ENCODE measurements around the gene CTDNEP1.

The CTDNEP1 gene

DNA sequence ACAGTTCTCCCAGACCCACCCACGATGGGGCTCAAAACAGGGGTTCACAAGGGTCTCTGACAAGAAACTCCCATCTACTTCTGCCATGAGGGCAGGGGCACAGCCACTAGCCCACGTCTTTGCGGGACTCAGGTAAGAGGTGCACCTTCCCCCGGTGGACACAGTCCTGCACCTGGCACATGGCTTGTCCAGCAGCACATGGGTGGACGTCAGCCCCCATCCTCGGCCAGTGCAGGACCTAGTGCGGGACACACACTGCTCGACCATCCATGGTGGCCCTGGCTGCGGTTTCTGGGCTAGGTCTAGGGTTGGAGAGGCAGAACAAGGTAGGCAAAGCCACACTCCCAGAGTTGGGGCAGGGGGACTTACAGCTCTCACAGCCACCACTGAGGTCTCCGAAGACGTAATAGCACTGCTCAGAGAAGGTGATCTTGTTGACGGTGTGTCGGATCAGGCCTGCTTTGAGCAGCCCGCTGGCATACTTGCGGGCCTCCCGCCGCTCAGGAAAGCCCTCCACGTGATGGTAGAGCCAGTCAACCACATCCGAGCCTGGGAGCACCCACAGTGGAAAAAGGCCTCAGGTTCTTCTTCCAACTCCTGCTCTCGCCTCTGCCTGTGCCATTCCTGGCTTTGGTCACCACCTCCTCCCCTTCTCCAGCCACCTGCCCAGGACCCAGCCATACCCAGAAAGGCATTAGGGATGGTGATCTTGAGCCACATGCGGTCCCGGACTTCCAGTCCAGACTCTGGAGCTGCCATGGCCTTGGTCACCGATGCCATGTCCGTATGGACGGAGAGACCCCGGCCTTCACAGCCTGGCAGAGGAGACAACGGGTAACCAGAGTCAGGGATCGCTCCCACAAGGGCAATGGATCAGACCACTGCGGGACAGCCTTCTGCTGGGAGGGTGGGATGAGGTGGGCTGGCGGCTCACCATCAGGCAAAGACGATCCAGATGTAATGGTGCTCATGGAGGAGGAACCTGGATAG is 24.5 kb downstream of the CTDNEP1 start:
- Histone ChIP-seq H3K9me3 (ENCODE audit: insufficient read depth, low read depth, low read length) (no peaks in the 10 kb centered on the region), H2BK12ac (ENCODE audit: low read length) (no peak overlapping the region), H3K79me2 (ENCODE audit: control insufficient read depth, insufficient read depth, low read length, poor library complexity) (peaks cover 2% of the 10 kb centered on the region), H4K8ac (ENCODE audit: low read depth, low read length) (no peak overlapping the region), H3K79me1 (ENCODE audit: low read length) (no peaks in the 10 kb centered on the region), H4K12ac (ENCODE audit: low read depth, low read length) (no peak overlapping the region), H3K27me3 (ENCODE audit: insufficient read depth, low read length) (no peaks in the 10 kb centered on the region), H2AFZ (ENCODE audit: insufficient read depth, low read length, poor library complexity) (no peak overlapping the region), H2BK5ac (ENCODE audit: low read depth, low read length, poor library complexity) (no peak overlapping the region), H3K18ac (ENCODE audit: low read length) (no peak overlapping the region), H3K4me3 (ENCODE audit: low read depth, low read length) (no peak overlapping the region), H3K4me2 (ENCODE audit: low read length) (no peak overlapping the region), H3K23ac (ENCODE audit: low read length) (no peak overlapping the region), H3K14ac (ENCODE audit: low read length) (no peak overlapping the region), H3K36me3 (ENCODE audit: control insufficient read depth in 1 of 2, insufficient read depth in 2 of 2, low read length in 2 of 2) (peaks cover 82 to 86% of the 10 kb centered on the region in 2 experiments), H3K9ac (ENCODE audit: low read length) (no peak overlapping the region), H2AK5ac (ENCODE audit: low read length) (no peak overlapping the region), H2BK120ac (ENCODE audit: insufficient read depth, low read length, poor library complexity) (no peak overlapping the region), H4K91ac (ENCODE audit: low read depth, low read length) (no peak overlapping the region), H3K4ac (ENCODE audit: low read depth, low read length) (no peak overlapping the region), H3K4me1 (ENCODE audit: control insufficient read depth in 1 of 2, insufficient read depth in 2 of 2, low read length in 2 of 2) (peaks cover 12 to 18% of the 10 kb centered on the region in 2 experiments), H3K27ac (ENCODE audit: low read depth, low read length) (no peak overlapping the region)
- DNase-seq = no peak
- WGBS (ENCODE audit: extremely low coverage, insufficient coverage, insufficient read length) = no CpG with 5 or more reads among the region's 31 CpGs

DNA sequence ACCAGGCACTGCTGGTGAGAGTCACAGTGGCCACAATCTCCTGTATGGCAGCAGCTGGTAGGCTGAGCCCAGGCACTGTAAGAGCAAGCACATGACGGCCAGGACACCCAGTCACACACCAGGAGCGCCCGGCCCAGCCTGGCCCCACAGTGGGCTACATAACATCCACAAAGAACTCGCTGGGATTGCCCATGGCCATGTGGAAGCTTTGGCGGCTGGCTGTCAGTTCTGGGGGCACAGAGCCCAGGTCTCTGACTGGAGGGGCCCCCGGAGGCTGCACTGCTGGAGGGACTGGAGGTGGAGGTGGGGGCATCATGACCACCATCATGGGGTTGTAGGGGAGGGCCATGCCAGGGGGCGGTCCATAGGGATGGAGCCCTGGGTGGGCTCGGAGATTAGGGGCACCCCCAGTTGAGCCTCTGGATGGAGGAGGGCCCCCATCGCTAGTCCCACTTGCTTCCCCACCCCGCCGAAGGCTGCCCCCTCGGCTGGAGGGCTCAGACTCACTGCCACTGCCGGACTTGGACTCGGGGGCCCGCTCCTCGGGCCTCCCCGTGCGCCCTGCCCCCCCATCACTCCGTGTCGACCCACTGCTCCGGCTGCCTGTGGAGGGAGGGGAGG is 25.7 kb downstream of the CTDNEP1 start:
- Histone ChIP-seq H3K79me1 (ENCODE audit: low read length) (peaks cover 2% of the 10 kb centered on the region), H2BK12ac (ENCODE audit: low read length) (no peak overlapping the region), H3K4me2 (ENCODE audit: low read length) (no peak overlapping the region), H3K9ac (ENCODE audit: low read length) (no peak overlapping the region), H3K27ac (ENCODE audit: low read depth, low read length) (no peak overlapping the region), H3K18ac (ENCODE audit: low read length) (no peak overlapping the region), H3K4me3 (ENCODE audit: low read depth, low read length) (no peak overlapping the region), H2AK5ac (ENCODE audit: low read length) (no peak overlapping the region), H3K36me3 (ENCODE audit: control insufficient read depth in 1 of 2, insufficient read depth in 2 of 2, low read length in 2 of 2) (peaks cover 94 to 97% of the 10 kb centered on the region in 2 experiments), H4K12ac (ENCODE audit: low read depth, low read length) (no peak overlapping the region), H2BK5ac (ENCODE audit: low read depth, low read length, poor library complexity) (no peak overlapping the region), H3K4me1 (ENCODE audit: control insufficient read depth in 1 of 2, insufficient read depth in 2 of 2, low read length in 2 of 2) (peaks cover 22 to 24% of the 10 kb centered on the region in 2 experiments), H3K4ac (ENCODE audit: low read depth, low read length) (no peak overlapping the region), H3K23ac (ENCODE audit: low read length) (no peak overlapping the region), H3K27me3 (ENCODE audit: insufficient read depth, low read length) (no peaks in the 10 kb centered on the region), H2AFZ (ENCODE audit: insufficient read depth, low read length, poor library complexity) (no peak overlapping the region), H3K9me3 (ENCODE audit: insufficient read depth, low read depth, low read length) (no peaks in the 10 kb centered on the region), H2BK120ac (ENCODE audit: insufficient read depth, low read length, poor library complexity) (no peak overlapping the region), H3K14ac (ENCODE audit: low read length) (no peak overlapping the region), H3K79me2 (ENCODE audit: control insufficient read depth, insufficient read depth, low read length, poor library complexity) (peaks cover 1% of the 10 kb centered on the region), H4K91ac (ENCODE audit: low read depth, low read length) (no peak overlapping the region), H4K8ac (ENCODE audit: low read depth, low read length) (no peak overlapping the region)
- no CpG with 5 or more reads among the region's 21 CpGs for WGBS (ENCODE audit: extremely low coverage, insufficient coverage, insufficient read length)
- DNase-seq = no peak

DNA sequence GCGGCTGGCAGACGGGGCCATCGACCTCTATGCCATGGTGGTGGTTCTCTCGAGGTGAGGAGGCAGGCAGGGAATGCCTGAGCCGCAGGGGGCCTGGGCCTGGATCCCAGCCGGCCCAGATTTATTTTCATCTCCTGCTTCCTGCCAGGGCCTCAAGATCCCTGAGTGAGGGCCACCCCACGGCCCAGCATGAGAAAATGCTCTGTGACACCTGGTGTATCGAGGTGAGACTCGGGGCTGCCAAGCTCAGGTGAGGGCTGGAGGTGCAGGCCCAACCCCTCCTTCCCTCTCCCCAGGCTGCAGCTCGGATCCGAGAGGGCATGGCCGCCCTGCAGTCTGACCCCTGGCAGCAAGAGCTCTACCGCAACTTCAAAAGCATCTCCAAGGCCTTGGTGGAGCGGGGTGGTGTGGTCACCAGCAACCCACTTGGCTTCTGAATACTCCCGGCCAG is 26.8 kb downstream of the CTDNEP1 start:
- DNase-seq = no peak
- H2BK5ac ChIP-seq (ENCODE audit: low read depth, low read length, poor library complexity) = no peak overlapping the region
- H3K9ac ChIP-seq (ENCODE audit: low read length) = no peak overlapping the region
- H4K12ac ChIP-seq (ENCODE audit: low read depth, low read length) = no peak overlapping the region
- H3K36me3 ChIP-seq (ENCODE audit: control insufficient read depth in 1 of 2, insufficient read depth in 2 of 2, low read length in 2 of 2) = peaks cover 87% of the 10 kb centered on the region in 2 experiments
- no peak overlapping the region for H4K91ac ChIP-seq (ENCODE audit: low read depth, low read length)
- H3K14ac ChIP-seq (ENCODE audit: low read length) = no peak overlapping the region
- H3K9me3 ChIP-seq (ENCODE audit: insufficient read depth, low read depth, low read length) = no peaks in the 10 kb centered on the region
- peaks cover 10% of the 10 kb centered on the region for H3K79me2 ChIP-seq (ENCODE audit: control insufficient read depth, insufficient read depth, low read length, poor library complexity)
- H3K4ac ChIP-seq (ENCODE audit: low read depth, low read length) = no peak overlapping the region
- H3K4me2 ChIP-seq (ENCODE audit: low read length) = no peak overlapping the region
- no CpG with 5 or more reads among the region's 15 CpGs for WGBS (ENCODE audit: extremely low coverage, insufficient coverage, insufficient read length)
- no peaks in the 10 kb centered on the region for H3K27me3 ChIP-seq (ENCODE audit: insufficient read depth, low read length)
- no peak overlapping the region for H3K18ac ChIP-seq (ENCODE audit: low read length)
- no peak overlapping the region for H4K8ac ChIP-seq (ENCODE audit: low read depth, low read length)
- no peak overlapping the region for H3K4me3 ChIP-seq (ENCODE audit: low read depth, low read length)
- no peak overlapping the region for H2AFZ ChIP-seq (ENCODE audit: insufficient read depth, low read length, poor library complexity)
- H2BK12ac ChIP-seq (ENCODE audit: low read length) = no peak overlapping the region
- H3K27ac ChIP-seq (ENCODE audit: low read depth, low read length) = no peak overlapping the region
- no peak overlapping the region for H3K23ac ChIP-seq (ENCODE audit: low read length)
- peaks cover 13% of the 10 kb centered on the region for H3K79me1 ChIP-seq (ENCODE audit: low read length)
- H2AK5ac ChIP-seq (ENCODE audit: low read length) = no peak overlapping the region
- peaks cover 26 to 27% of the 10 kb centered on the region in 2 experiments for H3K4me1 ChIP-seq (ENCODE audit: control insufficient read depth in 1 of 2, insufficient read depth in 2 of 2, low read length in 2 of 2)
- no peak overlapping the region for H2BK120ac ChIP-seq (ENCODE audit: insufficient read depth, low read length, poor library complexity)

DNA sequence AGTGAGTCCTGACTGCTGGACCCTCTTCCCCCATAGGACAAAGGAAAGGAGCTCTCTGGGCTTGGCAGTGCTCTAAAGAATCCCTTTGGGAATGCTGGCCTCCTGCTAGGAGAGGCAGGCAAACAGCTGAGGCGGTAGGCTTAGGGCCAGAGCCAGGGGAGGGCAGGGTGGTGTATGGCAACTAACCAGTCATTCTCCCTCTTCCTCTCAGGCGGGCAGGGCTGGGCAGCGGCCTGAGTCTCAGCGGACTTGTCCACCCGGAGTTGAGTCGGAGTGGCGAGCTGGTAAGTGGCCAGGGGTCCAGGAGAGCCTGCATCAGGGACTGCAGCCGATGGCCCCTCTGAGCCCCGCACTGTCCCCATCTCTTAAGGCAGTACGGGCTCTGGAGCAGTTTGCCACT is 27.4 kb downstream of the CTDNEP1 start:
- Histone ChIP-seq H3K4me3 (ENCODE audit: low read depth, low read length) (no peak overlapping the region), H3K9me3 (ENCODE audit: insufficient read depth, low read depth, low read length) (no peaks in the 10 kb centered on the region), H2AFZ (ENCODE audit: insufficient read depth, low read length, poor library complexity) (no peak overlapping the region), H2BK5ac (ENCODE audit: low read depth, low read length, poor library complexity) (no peak overlapping the region), H3K79me2 (ENCODE audit: control insufficient read depth, insufficient read depth, low read length, poor library complexity) (peaks cover 10% of the 10 kb centered on the region), H4K8ac (ENCODE audit: low read depth, low read length) (no peak overlapping the region), H3K14ac (ENCODE audit: low read length) (no peak overlapping the region), H3K36me3 (ENCODE audit: control insufficient read depth in 1 of 2, insufficient read depth in 2 of 2, low read length in 2 of 2) (peaks cover 81% of the 10 kb centered on the region in 2 experiments), H2BK120ac (ENCODE audit: insufficient read depth, low read length, poor library complexity) (no peak overlapping the region), H3K27ac (ENCODE audit: low read depth, low read length) (no peak overlapping the region), H3K27me3 (ENCODE audit: insufficient read depth, low read length) (no peaks in the 10 kb centered on the region), H4K12ac (ENCODE audit: low read depth, low read length) (no peak overlapping the region), H3K18ac (ENCODE audit: low read length) (no peak overlapping the region), H3K9ac (ENCODE audit: low read length) (no peak overlapping the region), H3K23ac (ENCODE audit: low read length) (no peak overlapping the region), H3K79me1 (ENCODE audit: low read length) (peaks cover 16% of the 10 kb centered on the region), H4K91ac (ENCODE audit: low read depth, low read length) (no peak overlapping the region), H3K4ac (ENCODE audit: low read depth, low read length) (no peak overlapping the region), H3K4me1 (ENCODE audit: control insufficient read depth in 1 of 2, insufficient read depth in 2 of 2, low read length in 2 of 2) (peaks cover 29 to 31% of the 10 kb centered on the region in 2 experiments), H3K4me2 (ENCODE audit: low read length) (no peak overlapping the region), H2BK12ac (ENCODE audit: low read length) (no peak overlapping the region), H2AK5ac (ENCODE audit: low read length) (no peak overlapping the region)
- no CpG with 5 or more reads among the region's 10 CpGs for WGBS (ENCODE audit: extremely low coverage, insufficient coverage, insufficient read length)
- DNase-seq = no peak

Data from trophoblast cell (in vitro differentiated cells and primary cell).